Thyroid gland (tissue), 4 donors: ENCODE measurements around the gene GRB7.

ENCODE experiments used
- CTCF ChIP-seq, 6 experiments: fragments of 200-600 bp in 3 of 6; fragments of 450-650 bp in 3 of 6; sonication (generic) in 3 of 6; IDR thresholded peaks; one replicate each; pipeline ENCODE4 v1.5.1; 2016 to 2019; ENCODE audit warnings: antibody characterized with exemption in 6 of 6, mild to moderate bottlenecking in 2 of 6, inconsistent platforms in 1 of 6, moderate library complexity in 1 of 6
- POLR2A ChIP-seq, 2 donors: fragments of 450-650 bp; IDR thresholded peaks; one replicate each; pipeline ENCODE4 v1.6.1; 2017; ENCODE audit warnings: antibody characterized with exemption in 2 of 2, mild to moderate bottlenecking in 2 of 2, moderate library complexity in 1 of 2

DNA sequence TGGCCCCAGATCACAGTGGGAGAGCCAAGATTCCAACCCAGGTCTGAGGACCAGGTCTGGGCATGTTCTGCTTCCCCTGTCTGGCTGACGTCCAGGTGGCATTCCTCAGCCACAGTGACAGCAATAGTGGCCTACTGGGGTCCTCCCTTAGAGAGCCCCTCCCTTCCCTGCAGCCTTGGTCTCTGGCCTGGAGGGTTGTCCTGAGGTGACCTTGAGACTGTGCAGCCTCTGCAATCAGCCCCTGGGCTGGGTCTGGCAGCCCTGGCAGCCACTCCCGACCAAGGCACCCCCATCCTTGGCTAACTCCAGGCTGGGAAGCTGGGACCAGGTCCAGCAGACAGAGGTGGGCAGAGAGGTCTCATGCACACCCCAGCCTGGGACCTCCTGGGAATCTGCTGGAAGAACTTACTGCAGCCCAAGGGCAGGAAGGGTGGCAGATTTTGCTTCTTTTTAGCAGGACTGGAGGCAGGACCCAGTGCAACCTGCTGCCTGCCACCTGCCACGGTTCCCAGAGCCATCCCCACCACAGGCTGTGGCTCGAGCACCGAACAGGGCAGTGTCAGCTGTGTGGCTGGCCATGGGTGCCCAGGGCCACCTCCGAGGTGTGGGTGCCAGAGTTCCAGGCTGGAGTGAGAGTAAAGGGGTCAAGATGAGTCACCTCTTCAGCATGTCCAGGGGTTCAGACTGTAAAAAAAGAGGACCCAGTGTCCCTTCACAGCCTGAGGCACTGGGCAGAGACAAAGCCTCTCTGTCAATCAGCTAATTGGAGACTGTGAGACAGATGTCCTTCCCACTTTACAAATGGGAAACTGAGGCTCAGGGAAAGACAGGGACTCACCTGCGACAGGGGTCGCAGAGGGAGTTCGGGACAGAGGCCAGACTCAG, 12.6 kb downstream of the GRB7 start:
- TF ChIP-seq CTCF (IDR thresholded peaks at IDR 0.05) (no peak), POLR2A (IDR thresholded peaks at IDR 0.05) (no peak)
